ENCODE data around the gene EIF5A. TPM values are rescaled to one million over a fixed set of nuclear protein-coding genes. Genes with fewer than 3 reads are reported as not detected.
"Not testable (repeated sequence)": the region's sequence is repeated elsewhere in the genome, so short reads cannot be mapped to it uniquely, and the experiment has no call there.

EIF5A gene
- total and polyA plus RNA-seq, 4 donors = 179 to 506 (median 302) TPM

DNA sequence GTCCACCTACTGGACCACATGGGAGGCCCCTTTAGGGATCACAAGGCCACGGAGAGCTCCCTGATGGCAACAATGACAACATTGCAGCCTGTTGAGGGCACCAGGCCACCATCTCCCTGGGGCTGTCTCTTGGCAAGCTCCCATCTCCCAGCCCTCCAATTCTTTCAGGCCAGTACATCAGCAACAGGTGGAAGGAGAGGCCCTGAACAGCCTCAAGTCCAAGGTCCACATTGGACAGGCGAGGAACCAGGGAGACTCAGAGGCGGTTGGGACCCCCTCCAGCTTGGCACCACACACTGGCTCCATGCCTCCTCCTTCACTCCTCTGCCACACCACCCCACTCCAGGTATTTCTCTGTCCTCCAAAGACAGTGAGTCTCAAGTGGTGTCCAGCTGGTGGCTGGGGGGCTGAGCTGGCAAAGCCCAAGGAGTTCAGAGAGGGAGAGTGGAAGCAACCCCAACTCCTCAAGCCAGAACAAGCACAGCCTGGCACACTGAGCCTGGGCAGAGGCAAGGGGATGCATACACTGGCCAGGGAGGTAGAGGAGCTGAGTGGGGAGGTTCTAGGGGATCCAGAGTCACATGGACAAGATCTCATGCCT is 27.6 kb downstream of the EIF5A start:
- Histone ChIP-seq H3K9me3 (ENCODE audit: control insufficient read depth in 4 of 4, low read length in 3 of 4) (no peaks in the 10 kb centered on the region), H3K27ac (ENCODE audit: low read depth in 1 of 2, low read length in 2 of 2) (no peak overlapping the region), H3K4me1 (ENCODE audit: control insufficient read depth in 4 of 4, insufficient read depth in 4 of 4, low read length in 3 of 4) (peaks cover 0 to 4% (median 3%) of the 10 kb centered on the region in 4 donors), H3K36me3 (ENCODE audit: control insufficient read depth in 4 of 4, insufficient read depth in 3 of 4, low read depth in 1 of 4, low read length in 3 of 4) (no peaks in the 10 kb centered on the region), H3K27me3 (ENCODE audit: control insufficient read depth in 4 of 4, insufficient read depth in 4 of 4, low read length in 3 of 4) (no peaks in the 10 kb centered on the region), H3K9ac (ENCODE audit: low read depth in 1 of 2, low read length in 2 of 2) (no peak overlapping the region), H3K4me3 (ENCODE audit: low read depth in 1 of 3, low read length in 3 of 3) (no peak overlapping the region)
- no peak for TF ChIP-seq RAD21 (IDR thresholded peaks at IDR 0.05)
- TF ChIP-seq HNF4A (conservative IDR thresholded peaks at IDR 0.05) = no peak
- no peak for TF ChIP-seq RXRA (IDR thresholded peaks at IDR 0.05)
- TF ChIP-seq GABPA (IDR thresholded peaks at IDR 0.05 in 1 of 2, conservative IDR thresholded peaks at IDR 0.05 in 1 of 2) = no peak
- no peak for TF ChIP-seq JUND (IDR thresholded peaks at IDR 0.05)
- no peak for TF ChIP-seq ZBTB33 (IDR thresholded peaks at IDR 0.05)
- TF ChIP-seq SP1 (IDR thresholded peaks at IDR 0.05) = no peak
- TF ChIP-seq HNF4G (IDR thresholded peaks at IDR 0.05) = no peak
- TF ChIP-seq REST (IDR thresholded peaks at IDR 0.05) = no peak
- no peak for TF ChIP-seq MAX (IDR thresholded peaks at IDR 0.05)
- no peak for TF ChIP-seq FOXA2 (IDR thresholded peaks at IDR 0.05)
- TF ChIP-seq TAF1 (conservative IDR thresholded peaks at IDR 0.05) = no peak
- no peak for TF ChIP-seq CTCF (IDR thresholded peaks at IDR 0.05; ENCODE audit: low read depth, low read length, missing input control)
- no peak for DNase-seq (ENCODE audit: low spot score)
- 90% methylated on average over 3 of the region's 3 CpGs for WGBS

DNA sequence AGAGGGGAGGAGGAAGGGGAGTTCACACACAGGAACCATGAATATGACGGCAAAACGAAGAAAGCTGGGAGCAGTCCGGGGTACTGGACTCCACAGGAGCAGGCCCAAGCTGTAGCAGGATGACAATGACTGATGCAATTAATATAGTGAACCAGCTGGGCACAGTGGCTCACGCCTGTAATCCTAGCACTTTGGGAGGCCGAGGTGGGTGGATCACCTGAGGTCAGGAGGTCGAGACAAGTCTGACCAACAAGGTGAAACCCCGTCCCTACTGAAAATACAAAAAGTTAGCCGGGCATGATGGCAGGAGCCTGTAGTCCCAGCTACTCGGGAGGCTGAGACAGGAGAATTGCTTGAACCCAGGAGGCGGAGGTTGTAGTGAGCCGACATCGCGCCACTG is 28.3 kb downstream of the EIF5A start:
- H3K36me3 ChIP-seq (ENCODE audit: control insufficient read depth in 4 of 4, insufficient read depth in 3 of 4, low read depth in 1 of 4, low read length in 3 of 4); H3K27ac ChIP-seq (ENCODE audit: low read depth in 1 of 2, low read length in 2 of 2); H3K4me1 ChIP-seq (ENCODE audit: control insufficient read depth in 4 of 4, insufficient read depth in 4 of 4, low read length in 3 of 4); H3K9me3 ChIP-seq (ENCODE audit: control insufficient read depth in 4 of 4, low read length in 3 of 4); H3K4me3 ChIP-seq (ENCODE audit: low read depth in 1 of 3, low read length in 3 of 3); H3K27me3 ChIP-seq (ENCODE audit: control insufficient read depth in 4 of 4, insufficient read depth in 4 of 4, low read length in 3 of 4); H3K9ac ChIP-seq (ENCODE audit: low read depth in 1 of 2, low read length in 2 of 2); DNase-seq (ENCODE audit: low spot score): not testable (repeated sequence)
- 88% methylated on average over 13 of the region's 13 CpGs for WGBS
